Adrenal gland (tissue), 19 donors: ENCODE measurements around the gene ATG4B. TPM values are rescaled to one million over a fixed set of nuclear protein-coding genes. Genes with fewer than 3 reads are reported as not detected.
"Not testable (repeated sequence)": the region's sequence is repeated elsewhere in the genome, so short reads cannot be mapped to it uniquely, and the experiment has no call there.

Experiments
- DNase-seq, 7 donors: peaks; one replicate each; pipeline ENCODE4 v3.0.0-alpha.2; 2019 to 2020
- H3K27ac ChIP-seq, 5 donors: fragments of 200-600 bp; sonication (generic) in 4 of 5; 1 replicate in 3 of 5; 2 replicates in 2 of 5; pipeline versions ENCODE4 v1.5.1 to v1.8.0; 2016 to 2020; ENCODE audit warnings: mild to moderate bottlenecking in 1 of 5
- H3K27me3 ChIP-seq: fragments of 200-600 bp; 2 replicates; pipeline ENCODE4 v1.8.0; 2021
- H3K36me3 ChIP-seq, 2 donors: fragments of 200-600 bp; replicated peaks in 1 of 2; 1 replicate in 1 of 2; 2 replicates in 1 of 2; pipeline versions ENCODE4 v1.5.1 to v1.8.0; 2018 to 2022
- H3K4me1 ChIP-seq, 2 donors: fragments of 200-600 bp; replicated peaks in 1 of 2; 1 replicate in 1 of 2; 2 replicates in 1 of 2; pipeline versions ENCODE4 v1.5.1 to v1.8.0; 2018 to 2021
- H3K4me3 ChIP-seq, 4 donors: fragments of 200-600 bp; sonication (generic) in 3 of 4; one replicate each; pipeline ENCODE4 v1.5.1; 2016 to 2018
- H3K9me3 ChIP-seq, 3 donors: fragments of 200-600 bp; sonication (generic) in 1 of 3; replicated peaks in 1 of 3; 1 replicate in 2 of 3; 2 replicates in 1 of 3; pipeline versions ENCODE4 v1.5.1 to v1.8.0; 2016 to 2021
- POLR2A ChIP-seq, 2 donors: fragments of 450-650 bp; IDR thresholded peaks; one replicate each; pipeline ENCODE4 v1.6.1; 2017; ENCODE audit warnings: antibody characterized with exemption in 2 of 2, mild to moderate bottlenecking in 2 of 2, moderate library complexity in 1 of 2
- WGBS, 4 donors: extraction: QIAGEN DNeasy Blood & Tissue Kit in 2 of 4; methylation state at CpG; one replicate each; pipeline versions ENCODE4 v1.1.5 to v1.1.7; 2013 to 2017; 5-methylcytosine and 5-hydroxymethylcytosine counted together
- intact Hi-C, 2 donors: fragments of 100-400 bp; cut with DNase I; formaldehyde crosslinking; loops; one replicate each; pipeline versions ENCODE4 v1.14.1 to v1.15.0; 2022 to 2023
- long read RNA-seq, 10 donors: library from polyadenylated mRNA in 3 of 10; unstranded in 2 of 10; stranded (forward) in 1 of 10; transcript quantifications; one replicate each; pipeline ENCODE4 v2.0.0 and lab custom pipeline, GENCODE V29; 2021 to 2026
- polyA plus RNA-seq, 3 donors: library from polyadenylated mRNA; stranded (reverse); fragments of 200-250 nt in 2 of 3; fragments of 350-450 nt in 1 of 3; fragmentation: Illumina TruSeq in 1 of 3; extraction: RNeasy Lipid Tissue Mini Kit (QIAGEN cat#74804) in 1 of 3; gene quantifications; one replicate each; pipeline ENCODE4 v1.2.3, GENCODE V29; 2013 to 2014
- total RNA-seq, 9 donors: library from RNA; depleted of rRNA in 4 of 9; stranded (reverse); fragments of >200 nt in 4 of 9; fragments of 120-200 nt in 1 of 9; fragmentation: NEBNext Ultra II Directional in 1 of 9; extraction: Animal tissue kit (Norgen Biotek cat#: 25700) in 1 of 9; gene quantifications; one replicate each; pipeline versions ENCODE4 v1.1.0 to v1.2.4, GENCODE V29; 2013 to 2023
- TF ChIP-seq, protein P1 (sequence below), 6 experiments: fragments of 450-650 bp in 4 of 6; fragments of 200-600 bp in 2 of 6; sonication (generic) in 1 of 6; IDR thresholded peaks; 1 replicate in 5 of 6; 2 replicates in 1 of 6; pipeline versions ENCODE4 v1.5.1 to v1.8.0; 2016 to 2021; ENCODE audit warnings: antibody characterized with exemption in 6 of 6, mild to moderate bottlenecking in 2 of 6, moderate library complexity in 1 of 6
- donor health status: healthy with polysubstance abuse.
- donor health status: Bipolar disorder and iron deficiency.
- donor health status: DM: yes; HTN: yes; CAD: no.
- donor health status: DM: no; HTN: no; CAD: no.
- donor health status: DM: no; HTN: no; CAD: no.
- donor health status: DM: yes; HTN: yes; CAD: no.

Gene ATG4B
- total RNA-seq (100 to 1,000 TPM in 1 of 9 donors, 10 to 100 TPM in 8; 37.3 to 100 (median 57.9) TPM), polyA plus RNA-seq (100 to 1,000 TPM in 1 of 3 donors, 10 to 100 TPM in 2; 44.6 to 167 (median 77.5) TPM)
- long read RNA-seq, donor 1, transcript ATG4B-205 (13 exons, 2,878 nt), result major isoform, 7 of 10 reads
- long read RNA-seq, donor 1, partial matches to known transcripts, result 0 of 10 reads
- long read RNA-seq, donor 1, other reads (novel, unspliced or antisense), result 0 of 10 reads
- long read RNA-seq, donor 2, transcript ATG4B-205 (13 exons, 2,878 nt), result major isoform, 6 of 8 reads
- long read RNA-seq, donor 2, partial matches to known transcripts, result 0 of 8 reads
- long read RNA-seq, donor 2, other reads (novel, unspliced or antisense), result 0 of 8 reads
- long read RNA-seq, donor 3, transcript ATG4B-205 (13 exons, 2,878 nt), result major isoform, 7 of 9 reads
- long read RNA-seq, donor 3, partial matches to known transcripts, result 0 of 9 reads
- long read RNA-seq, donor 3, other reads (novel, unspliced or antisense), result 0 of 9 reads
- long read RNA-seq, donor 4, transcript ATG4B-205 (13 exons, 2,878 nt), result major isoform, 15 of 21 reads
- long read RNA-seq, donor 4, partial matches to known transcripts, result 2 of 21 reads
- long read RNA-seq, donor 4, other reads (novel, unspliced or antisense), result 3 of 21 reads
- long read RNA-seq, donor 5, transcript ATG4B-205 (13 exons, 2,878 nt), result major isoform, 70 of 146 reads
- long read RNA-seq, donor 5, transcript ATG4B-220 (13 exons, 2,414 nt), result minor isoform, 5 of 146 reads
- long read RNA-seq, donor 5, partial matches to known transcripts, result 35 of 146 reads
- long read RNA-seq, donor 5, other reads (novel, unspliced or antisense), result 32 of 146 reads
- long read RNA-seq, donor 6, transcript ATG4B-205 (13 exons, 2,878 nt), result major isoform, 12 of 21 reads
- long read RNA-seq, donor 6, partial matches to known transcripts, result 3 of 21 reads
- long read RNA-seq, donor 6, other reads (novel, unspliced or antisense), result 5 of 21 reads
- long read RNA-seq, donor 7, partial matches to known transcripts, result 0 of 5 reads
- long read RNA-seq, donor 7, other reads (novel, unspliced or antisense), result 0 of 5 reads
- long read RNA-seq, donor 8, transcript ATG4B-205 (13 exons, 2,878 nt), result major isoform, 7 of 7 reads
- long read RNA-seq, donor 8, partial matches to known transcripts, result 0 of 7 reads
- long read RNA-seq, donor 8, other reads (novel, unspliced or antisense), result 0 of 7 reads
- long read RNA-seq, donor 9, transcript ATG4B-205 (13 exons, 2,878 nt), result major isoform, 5 of 8 reads
- long read RNA-seq, donor 9, partial matches to known transcripts, result 0 of 8 reads
- long read RNA-seq, donor 9, other reads (novel, unspliced or antisense), result 0 of 8 reads
- long read RNA-seq, donor 10, transcript ATG4B-205 (13 exons, 2,878 nt), result major isoform, 5 of 5 reads
- long read RNA-seq, donor 10, partial matches to known transcripts, result 0 of 5 reads
- long read RNA-seq, donor 10, other reads (novel, unspliced or antisense), result 0 of 5 reads

DNA sequence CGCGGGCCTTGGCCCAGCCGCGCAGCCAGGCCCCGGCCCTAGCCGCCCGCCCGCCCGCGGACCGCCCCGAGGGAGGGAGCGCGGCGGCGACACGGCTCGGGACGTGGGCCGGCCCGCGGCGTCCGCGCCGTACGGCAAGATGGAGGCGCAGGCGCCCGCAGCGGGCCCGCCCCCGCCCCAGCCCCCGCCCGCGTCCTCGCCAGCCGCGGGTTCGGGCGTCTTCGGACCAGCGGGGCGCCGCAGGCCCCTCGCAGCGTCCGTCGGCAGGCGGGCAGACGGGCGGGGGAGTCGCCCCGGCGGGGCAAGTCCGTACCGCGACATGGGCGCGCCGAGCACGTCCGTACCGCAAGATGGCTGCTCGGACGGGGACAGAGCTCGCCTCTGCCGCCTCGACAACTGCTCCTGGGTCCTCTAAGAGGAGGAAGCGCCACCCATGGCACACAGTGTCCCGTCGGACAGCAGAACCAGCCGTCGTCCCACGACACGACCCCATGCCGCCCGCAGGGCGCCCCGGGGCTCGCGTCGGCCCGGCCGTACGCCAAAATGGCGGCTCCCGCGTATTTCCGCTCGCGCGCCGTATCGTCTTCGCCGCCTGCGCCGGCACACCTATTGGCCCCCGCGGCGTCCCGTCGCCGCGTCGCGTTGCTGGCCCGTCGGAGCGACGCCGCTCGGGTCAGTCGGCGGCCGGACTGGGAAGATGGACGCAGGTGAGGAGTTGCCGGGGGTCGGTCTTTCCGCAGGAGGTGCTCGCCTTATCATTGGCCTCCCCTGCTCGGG is at the start of gene ATG4B, which contains the start of gene THAP4:
TSS of gene ATG4B (plus strand) at position 676 of the 777 bp plus-strand sequence. CDS start at position 698, 22 bp downstream.
TSS of gene THAP4 (minus strand) at position 141 of the 777 bp plus-strand sequence. CDS start 141 bp downstream, outside the sequence.
- Histone ChIP-seq H3K9me3 (no peaks in the 10 kb centered on the region), H3K27ac (peak within 1 kb of the TSS; percentile 95 to 100 (median 99)), H3K27me3 (no peaks in the 10 kb centered on the region), H3K4me3 (peak within 1 kb of the TSS; percentile 64 to 99 (median 86)), H3K4me1 (peaks cover 16 to 34% of the 10 kb centered on the region in 2 donors), H3K36me3 (peaks cover 0 to 18% of the 10 kb centered on the region in 2 donors)
- peak; percentile 81 to 91 (median 86) for DNase-seq
- peak; percentile 53 to 82 for TF ChIP-seq POLR2A (IDR thresholded peaks at IDR 0.05)
- TF ChIP-seq, protein P1, sequence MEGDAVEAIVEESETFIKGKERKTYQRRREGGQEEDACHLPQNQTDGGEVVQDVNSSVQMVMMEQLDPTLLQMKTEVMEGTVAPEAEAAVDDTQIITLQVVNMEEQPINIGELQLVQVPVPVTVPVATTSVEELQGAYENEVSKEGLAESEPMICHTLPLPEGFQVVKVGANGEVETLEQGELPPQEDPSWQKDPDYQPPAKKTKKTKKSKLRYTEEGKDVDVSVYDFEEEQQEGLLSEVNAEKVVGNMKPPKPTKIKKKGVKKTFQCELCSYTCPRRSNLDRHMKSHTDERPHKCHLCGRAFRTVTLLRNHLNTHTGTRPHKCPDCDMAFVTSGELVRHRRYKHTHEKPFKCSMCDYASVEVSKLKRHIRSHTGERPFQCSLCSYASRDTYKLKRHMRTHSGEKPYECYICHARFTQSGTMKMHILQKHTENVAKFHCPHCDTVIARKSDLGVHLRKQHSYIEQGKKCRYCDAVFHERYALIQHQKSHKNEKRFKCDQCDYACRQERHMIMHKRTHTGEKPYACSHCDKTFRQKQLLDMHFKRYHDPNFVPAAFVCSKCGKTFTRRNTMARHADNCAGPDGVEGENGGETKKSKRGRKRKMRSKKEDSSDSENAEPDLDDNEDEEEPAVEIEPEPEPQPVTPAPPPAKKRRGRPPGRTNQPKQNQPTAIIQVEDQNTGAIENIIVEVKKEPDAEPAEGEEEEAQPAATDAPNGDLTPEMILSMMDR (IDR thresholded peaks at IDR 0.05), result peak in 1 of 6 experiments; percentile 7
- intact Hi-C loops, result no loop called here
- WGBS, 4 donors, result 0 to 2% (median 0%) methylated on average over 4 to 122 of the region's 123 CpGs

GRCh38 chr2:241589863-241590262 is 47.6 kb upstream of the ATG4B start:
- H3K9me3 ChIP-seq, result peaks cover 0 to 17% (median 5%) of the 10 kb centered on the region in 3 donors
- H3K27ac ChIP-seq, H3K36me3 ChIP-seq, H3K27me3 ChIP-seq, intact Hi-C loops, H3K4me1 ChIP-seq, DNase-seq, H3K4me3 ChIP-seq: not testable (repeated sequence)
- WGBS, 4 donors, result 67 to 92% (median 83%) methylated on average over 14 to 17 of the region's 17 CpGs

- H3K4me3 ChIP-seq, H3K27ac ChIP-seq, intact Hi-C loops, H3K4me1 ChIP-seq, H3K27me3 ChIP-seq, DNase-seq: not testable (repeated sequence)
- 87 to 90% (median 88%) methylated on average over 25 to 33 of the region's 33 CpGs for WGBS, 4 donors
- peaks cover 0 to 16% of the 10 kb centered on the region in 2 donors for H3K36me3 ChIP-seq
- peaks cover 0 to 14% (median 5%) of the 10 kb centered on the region in 3 donors for H3K9me3 ChIP-seq
Observed at GRCh38 chr2:241590496-241591455, 46.7 kb upstream of the ATG4B start.
